Measurements from ENCODE around the gene CACNA2D1. TPM values are rescaled to one million over a fixed set of nuclear protein-coding genes. Genes with fewer than 3 reads are reported as not detected.

Gene CACNA2D1
- total RNA-seq, 1 donor from 2014 or later, result 1.5 TPM

- H3K27ac ChIP-seq, result no peak overlapping the region
- H3K4me2 ChIP-seq, result no peak overlapping the region
- no peak overlapping the region for H3K9ac ChIP-seq
- H2AFZ ChIP-seq (replicated peaks), result no peak overlapping the region
- no peak overlapping the region for H3K4me3 ChIP-seq
- H3K27me3 ChIP-seq, result no peaks in the 10 kb centered on the region
- peaks cover 5% of the 10 kb centered on the region for H3K36me3 ChIP-seq
- Mint-ChIP-seq H3K9me3 (peaks cover 11% of the 10 kb centered on the region), H3K36me3 (no peaks in the 10 kb centered on the region), H3K4me3 (no peak overlapping the region), H3K4me1 (no peaks in the 10 kb centered on the region), H3K27ac (no peak overlapping the region), H3K27me3 (ENCODE audit: insufficient read depth, low read depth) (no peaks in the 10 kb centered on the region)
- no peaks in the 10 kb centered on the region for H3K4me1 ChIP-seq
- H3K9me3 ChIP-seq (ENCODE audit: low read depth), result no peaks in the 10 kb centered on the region
- no peaks in the 10 kb centered on the region for H3K79me2 ChIP-seq (ENCODE audit: low read depth)
- no peaks in the 10 kb centered on the region for H4K20me1 ChIP-seq (ENCODE audit: low read depth)
- H3F3A ChIP-seq (ENCODE audit: low read depth), result no peaks in the 10 kb centered on the region
- TF ChIP-seq CTCF (IDR thresholded peaks at IDR 0.05), result no peak
- TF ChIP-seq EZH2 (IDR thresholded peaks at IDR 0.05), result no peak
- TF ChIP-seq EZH2phosphoT487 (IDR thresholded peaks at IDR 0.05), result no peak
- no peak for DNase-seq (ENCODE audit: low spot score)
Measured at GRCh38 chr7:81902536-81902935, 541.0 kb downstream of the CACNA2D1 start.

Data from neural progenitor cell (in vitro differentiated cells).